HL-60/S4 treated with phorbol 12-myristate 13-acetate at 8.2 ng/mL for 4 days and 3 days (cell line): ENCODE data around the gene MYF5.
"Not testable (repeated sequence)": the region's sequence is repeated elsewhere in the genome, so short reads cannot be mapped to it uniquely, and the experiment has no call there.

Source experiments
- in situ Hi-C: fragments of 300-500 bp; cut with MboI; formaldehyde crosslinking; loops from 2 replicates; pipeline ENCODE4 v1.15.0; 2022; ENCODE audit warnings: low sequenced_read_pairs

MYF5 gene

DNA sequence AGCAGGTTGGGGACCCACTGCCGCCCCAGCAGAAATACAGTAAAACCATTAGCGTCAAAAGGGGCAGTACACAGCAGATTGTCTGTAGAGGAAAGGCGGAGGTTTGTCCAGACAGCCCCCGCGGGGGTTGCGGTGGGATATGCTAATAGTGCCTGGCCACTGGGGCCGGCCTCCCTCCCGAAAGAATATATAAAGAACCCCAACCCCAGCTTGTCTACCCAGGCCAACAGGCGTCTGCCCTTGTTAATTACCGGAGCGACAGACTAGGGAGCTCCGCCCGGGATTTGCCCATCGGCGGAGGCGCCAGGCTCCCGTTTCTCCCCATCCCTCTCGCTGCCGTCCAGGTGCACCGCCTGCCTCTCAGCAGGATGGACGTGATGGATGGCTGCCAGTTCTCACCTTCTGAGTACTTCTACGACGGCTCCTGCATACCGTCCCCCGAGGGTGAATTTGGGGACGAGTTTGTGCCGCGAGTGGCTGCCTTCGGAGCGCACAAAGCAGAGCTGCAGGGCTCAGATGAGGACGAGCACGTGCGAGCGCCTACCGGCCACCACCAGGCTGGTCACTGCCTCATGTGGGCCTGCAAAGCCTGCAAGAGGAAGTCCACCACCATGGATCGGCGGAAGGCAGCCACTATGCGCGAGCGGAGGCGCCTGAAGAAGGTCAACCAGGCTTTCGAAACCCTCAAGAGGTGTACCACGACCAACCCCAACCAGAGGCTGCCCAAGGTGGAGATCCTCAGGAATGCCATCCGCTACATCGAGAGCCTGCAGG, at the start of gene MYF5:
Gene MYF5, plus strand, starts transcription at position 217 of the 774 bp plus-strand sequence. Its CDS starts 152 bp downstream, at position 369.
- in situ Hi-C loops, result no loop called here

DNA sequence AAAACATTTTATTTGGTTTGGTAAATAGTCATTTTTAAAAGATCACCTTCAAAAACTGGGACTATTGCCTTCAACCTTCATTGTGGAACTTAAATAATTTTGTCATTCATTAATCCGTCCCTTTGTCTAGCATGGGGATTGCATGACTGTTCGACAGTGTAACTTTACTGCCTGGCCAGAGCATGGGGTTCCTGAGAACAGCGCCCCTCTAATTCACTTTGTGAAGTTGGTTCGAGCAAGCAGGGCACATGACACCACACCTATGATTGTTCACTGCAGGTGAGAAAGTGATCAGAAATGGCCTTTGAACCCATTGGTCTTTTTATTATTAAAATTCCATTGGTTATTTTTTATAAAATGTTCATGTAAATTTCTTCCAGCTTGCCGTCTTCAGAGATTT, 46.5 kb upstream of the MYF5 start:
- in situ Hi-C loops, result no loop called here

DNA sequence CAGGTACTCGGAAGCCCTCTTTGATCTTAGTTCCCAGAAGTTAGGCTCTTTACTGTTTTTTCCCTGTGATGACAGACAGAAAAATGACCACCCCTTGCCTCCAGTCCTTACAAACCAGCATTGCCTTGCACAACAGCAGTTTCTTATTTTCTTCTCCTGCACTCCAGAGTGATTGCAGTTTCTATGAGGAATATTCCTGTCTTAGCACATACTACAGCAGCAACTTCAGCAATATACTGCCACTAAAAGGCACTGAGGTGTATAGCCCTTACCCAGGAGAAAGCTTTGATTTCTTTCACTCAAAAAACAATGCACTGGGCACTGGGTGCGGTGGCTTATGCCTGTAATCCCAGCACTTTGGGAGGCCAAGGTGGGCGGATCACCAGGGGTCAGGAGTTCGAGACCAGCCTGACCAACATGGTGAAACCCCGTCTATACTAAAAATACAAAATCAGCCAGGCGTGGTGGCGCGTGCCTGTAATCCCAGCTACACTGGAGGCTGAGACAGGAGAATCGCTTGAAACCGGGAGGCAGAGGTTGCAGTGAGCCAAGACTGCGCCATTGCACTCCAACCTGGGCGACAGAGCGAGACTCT, 40.6 kb upstream of the MYF5 start:
- in situ Hi-C loops, result not testable (repeated sequence)

DNA sequence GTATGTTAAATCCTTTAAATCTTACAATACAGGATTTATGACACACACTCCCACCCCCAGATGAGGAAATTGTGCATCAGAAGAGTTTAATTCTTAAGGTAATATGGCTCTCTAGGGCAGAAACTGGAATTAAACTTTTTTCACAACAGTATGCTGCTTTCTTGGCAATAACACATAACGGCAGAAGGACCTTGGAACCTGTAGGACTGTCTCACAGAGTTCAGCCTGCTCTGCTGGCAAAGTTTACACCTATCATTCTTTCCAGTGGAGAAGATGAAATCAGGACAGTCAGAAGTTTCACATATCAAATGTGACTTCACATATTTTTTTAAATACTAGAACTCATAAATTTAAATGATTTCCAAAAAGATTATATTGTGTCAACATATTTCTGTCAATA, 39.9 kb upstream of the MYF5 start:
- in situ Hi-C loops, result no loop called here

DNA sequence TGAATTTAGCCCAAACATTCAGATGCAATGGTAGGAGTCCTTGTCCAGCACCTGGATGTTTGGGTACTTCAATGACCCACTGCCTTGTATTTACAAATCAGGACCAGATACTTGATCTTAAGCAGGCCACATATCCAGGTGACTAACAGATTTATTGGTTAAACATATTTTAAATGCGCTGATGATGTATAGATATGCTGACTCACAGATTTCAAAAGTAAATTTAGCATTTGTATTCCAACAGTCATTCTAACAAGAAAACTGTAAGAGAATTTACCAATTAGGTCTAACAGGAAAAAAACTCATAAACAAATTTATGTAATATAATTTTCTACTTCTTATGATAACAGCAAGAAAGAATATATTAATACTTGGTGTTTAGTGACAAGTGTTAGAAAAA, 38.7 kb upstream of the MYF5 start:
- in situ Hi-C loops, result no loop called here

DNA sequence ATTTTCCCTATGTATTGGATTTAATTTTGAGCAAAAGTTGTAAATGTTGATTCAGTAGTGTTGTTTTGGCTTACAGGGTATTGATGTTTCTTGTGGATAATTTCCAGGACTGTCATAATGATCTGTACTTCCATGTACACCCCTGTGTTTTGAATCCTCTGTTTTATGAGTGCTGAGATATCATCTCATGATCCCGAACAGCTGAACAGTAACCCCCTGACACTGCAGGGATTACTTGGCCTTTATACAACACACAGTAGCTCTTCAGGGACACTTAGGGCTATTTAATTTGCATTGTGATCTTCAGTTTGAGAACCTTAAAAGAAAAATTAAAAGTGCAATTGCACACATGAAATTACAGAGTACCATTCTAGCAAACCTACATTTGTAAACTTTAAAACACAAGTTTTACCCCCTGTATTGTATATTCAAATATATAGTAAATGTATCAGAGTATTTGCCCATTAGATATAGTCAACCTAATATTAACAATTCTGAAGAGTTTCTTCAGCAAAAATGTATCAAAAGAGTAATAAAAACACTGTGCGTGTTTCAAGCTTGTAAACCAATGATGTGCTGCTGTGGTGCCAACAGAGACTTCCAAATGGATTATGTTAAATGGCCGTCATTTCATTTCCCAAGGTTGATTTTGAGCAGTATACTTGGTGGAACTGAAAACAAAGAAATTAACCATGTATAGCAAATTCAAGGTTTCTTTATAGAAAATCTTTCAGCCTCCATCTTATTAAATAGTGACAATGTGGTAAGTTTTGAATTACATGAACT, 37.2 kb upstream of the MYF5 start:
- in situ Hi-C loops, result no loop called here

DNA sequence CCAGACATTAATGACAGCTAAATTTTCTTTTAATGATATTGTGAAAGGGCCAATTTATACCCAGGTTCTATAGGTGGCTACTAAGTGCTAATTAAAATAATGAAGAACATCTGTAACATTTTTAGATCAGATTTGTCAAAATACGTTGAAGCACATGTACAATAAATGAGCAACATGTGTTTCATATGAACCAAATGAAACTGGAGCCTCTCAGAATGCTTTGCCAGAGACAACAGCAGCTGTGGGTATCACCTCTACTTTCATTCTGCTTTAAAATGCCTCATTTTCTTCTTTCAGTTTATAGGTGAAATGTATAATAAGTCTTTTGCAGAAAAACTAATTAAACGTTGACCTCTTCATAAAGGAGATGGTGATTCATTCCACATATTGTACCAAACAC, 35.4 kb upstream of the MYF5 start:
- in situ Hi-C loops, result no loop called here

DNA sequence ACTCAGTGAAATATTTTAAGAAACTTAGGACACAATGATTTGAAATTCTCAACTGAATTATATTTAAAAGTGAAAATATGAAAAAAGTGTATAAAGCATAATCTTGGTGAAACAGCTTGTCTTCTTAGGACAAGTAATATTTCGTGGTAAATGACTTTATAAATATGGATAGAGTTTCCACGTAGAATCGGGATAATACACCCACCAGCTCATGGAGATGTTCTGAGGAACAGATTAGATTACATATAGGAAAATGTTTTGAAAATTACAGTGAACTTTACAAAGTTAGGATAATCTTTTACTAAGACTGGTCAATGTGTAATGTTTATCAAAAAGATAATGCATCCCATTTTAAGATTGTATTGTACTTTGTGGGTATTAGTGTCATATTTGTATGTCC, 34.9 kb upstream of the MYF5 start:
- in situ Hi-C loops, result no loop called here

DNA sequence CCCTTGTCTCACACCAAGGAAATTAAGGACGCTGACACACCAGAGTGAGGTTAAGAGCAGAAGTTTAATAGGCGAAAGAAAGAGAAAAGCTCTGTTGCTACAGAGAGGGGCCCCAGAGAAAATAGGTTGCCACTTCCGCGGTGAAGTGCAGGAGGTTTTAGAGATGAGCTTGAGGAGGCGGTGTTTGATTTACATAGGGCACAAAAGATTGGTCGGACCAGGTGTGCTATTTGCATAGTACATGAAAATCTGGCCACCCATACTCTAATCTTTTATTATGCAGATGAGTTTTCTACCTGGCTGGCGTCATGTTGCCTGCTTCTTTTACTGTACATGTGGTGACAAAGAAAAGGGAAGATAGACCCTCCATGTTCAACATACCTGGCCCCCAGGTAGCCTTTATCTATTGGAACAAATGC, 32.6 kb upstream of the MYF5 start:
- in situ Hi-C loops, result no loop called here

DNA sequence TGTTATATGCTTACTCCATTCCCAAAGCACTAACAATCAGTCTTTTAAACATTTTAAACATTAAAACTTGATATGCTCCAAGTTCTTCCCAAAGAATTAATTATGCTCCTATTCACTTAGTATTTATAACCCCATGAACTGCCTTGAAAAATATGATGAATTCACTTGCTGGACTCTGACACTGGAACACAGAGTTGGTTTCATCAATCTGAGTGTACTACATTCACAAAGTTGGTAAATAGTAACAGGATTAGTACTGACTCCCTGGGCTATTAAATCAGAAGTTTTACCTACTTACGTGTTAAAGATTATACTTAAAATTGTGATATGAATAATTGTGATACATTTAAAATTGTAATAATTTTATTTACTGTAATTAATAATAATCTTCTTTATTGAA, 26.6 kb upstream of the MYF5 start:
- in situ Hi-C loops, result no loop called here

DNA sequence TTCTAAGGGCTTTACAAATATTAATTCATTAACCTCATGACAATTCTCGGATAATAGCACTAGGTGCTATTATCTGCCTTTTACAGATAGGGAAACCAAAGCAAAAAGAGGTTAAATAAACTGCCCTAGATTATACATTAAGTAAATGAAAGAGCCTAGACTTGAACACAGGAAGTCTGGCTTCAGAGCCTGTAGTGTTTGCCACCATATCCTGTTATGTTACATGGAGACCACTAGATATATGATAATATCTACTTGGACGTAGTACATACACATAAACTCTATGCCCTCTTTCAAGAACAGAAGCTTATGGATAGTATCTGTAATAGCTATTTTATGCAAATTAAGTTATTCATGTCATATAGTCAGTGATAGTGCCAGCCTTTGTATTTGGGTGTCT, 26.2 kb upstream of the MYF5 start:
- in situ Hi-C loops, result no loop called here

DNA sequence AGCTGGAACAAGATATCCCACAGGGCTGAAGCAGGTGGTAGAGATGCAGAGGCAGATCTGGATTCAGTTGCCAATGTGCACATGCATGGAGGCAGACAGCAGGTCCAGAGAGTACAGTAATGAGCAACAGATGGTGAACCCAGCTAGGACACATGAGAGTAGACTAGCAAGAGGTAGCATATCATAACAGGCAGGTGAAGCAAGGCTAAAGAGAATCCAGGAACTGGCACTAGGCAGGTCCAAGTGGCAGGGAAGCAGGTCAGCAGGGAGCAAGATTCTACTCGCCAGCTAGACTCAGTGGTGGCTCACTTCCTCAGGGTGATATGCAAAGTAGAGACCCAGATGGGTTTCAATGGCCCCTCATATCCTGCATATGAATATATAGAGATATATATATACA, 24.6 kb upstream of the MYF5 start:
- in situ Hi-C loops, result no loop called here

DNA sequence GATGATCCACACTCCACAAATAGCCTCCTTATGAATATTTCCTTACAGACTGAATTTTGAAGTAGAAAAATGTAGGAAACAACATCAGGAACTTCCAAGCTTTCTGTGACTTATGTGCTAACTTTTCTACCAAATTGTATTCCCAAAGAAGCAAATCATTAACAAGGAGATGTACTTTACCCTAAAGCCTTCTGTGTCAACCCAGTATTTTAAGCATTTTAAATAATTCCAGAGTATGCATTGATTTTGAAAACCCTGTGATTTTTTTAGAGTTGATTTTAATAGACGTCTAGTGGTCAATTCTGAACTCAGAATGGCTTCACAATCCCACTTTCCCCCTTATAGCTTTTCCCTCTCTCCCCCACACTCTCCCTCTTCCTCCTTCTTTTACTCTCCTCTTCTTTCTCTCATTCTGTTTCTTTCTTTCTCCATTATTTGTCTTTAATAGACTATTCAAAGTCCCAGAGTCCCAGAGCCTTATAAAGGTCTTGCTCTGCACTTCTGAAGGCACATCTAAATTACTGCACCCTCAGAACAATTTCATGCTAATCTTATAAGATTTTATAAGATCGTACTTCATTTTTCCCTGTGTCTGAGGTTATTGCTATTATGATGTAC, 19.3 kb upstream of the MYF5 start:
- in situ Hi-C loops, result no loop called here

DNA sequence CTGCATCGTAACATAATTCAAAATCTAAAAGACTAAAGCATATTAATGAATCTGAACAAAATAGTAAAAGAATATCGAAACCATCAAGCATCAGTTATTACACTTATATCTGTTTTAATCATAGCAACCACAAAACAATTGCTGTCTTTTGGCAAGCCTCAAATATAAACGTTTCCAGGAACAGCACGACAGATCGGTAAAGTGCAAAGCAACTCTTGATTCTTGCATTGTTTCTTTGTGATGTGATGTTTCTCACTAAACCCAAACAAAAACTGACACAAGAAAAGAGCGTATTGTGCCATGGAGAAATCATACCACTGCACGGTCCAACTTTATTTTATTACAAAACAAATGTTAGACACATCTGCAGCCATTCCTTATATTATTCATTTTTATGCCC, 18.5 kb upstream of the MYF5 start:
- in situ Hi-C loops, result no loop called here

DNA sequence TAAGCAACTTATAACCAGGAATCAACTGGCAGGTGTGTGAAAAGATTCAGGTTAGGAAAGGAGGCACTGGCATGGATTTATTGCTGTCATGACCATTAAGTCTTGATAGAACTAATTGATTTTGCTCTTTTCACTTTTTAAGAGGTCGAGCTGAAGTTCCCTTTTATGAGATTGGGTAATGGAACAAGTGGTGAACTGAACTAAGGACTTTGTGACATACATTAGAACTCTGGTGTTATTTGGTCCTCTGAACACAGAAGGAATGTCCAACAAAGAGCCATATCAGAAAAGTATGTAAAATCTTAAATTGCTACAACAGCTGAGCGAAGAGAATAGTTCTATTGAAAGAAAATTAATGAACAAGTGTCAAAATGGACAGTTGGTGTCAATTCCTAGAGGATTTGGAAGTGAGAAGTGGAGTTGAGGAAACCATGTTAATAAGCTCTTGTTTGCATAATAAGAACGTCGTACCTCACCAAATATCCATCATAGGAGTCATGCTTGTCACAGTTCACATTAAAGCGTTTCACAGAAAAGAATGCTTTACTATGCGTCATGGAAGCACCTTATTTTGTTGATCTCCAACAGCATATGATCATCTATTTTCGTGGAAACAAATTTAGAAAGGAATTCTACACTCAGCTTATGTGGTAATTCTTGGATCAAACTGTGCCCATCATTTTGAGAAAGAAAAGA, 17.7 kb upstream of the MYF5 start:
- in situ Hi-C loops, result no loop called here

DNA sequence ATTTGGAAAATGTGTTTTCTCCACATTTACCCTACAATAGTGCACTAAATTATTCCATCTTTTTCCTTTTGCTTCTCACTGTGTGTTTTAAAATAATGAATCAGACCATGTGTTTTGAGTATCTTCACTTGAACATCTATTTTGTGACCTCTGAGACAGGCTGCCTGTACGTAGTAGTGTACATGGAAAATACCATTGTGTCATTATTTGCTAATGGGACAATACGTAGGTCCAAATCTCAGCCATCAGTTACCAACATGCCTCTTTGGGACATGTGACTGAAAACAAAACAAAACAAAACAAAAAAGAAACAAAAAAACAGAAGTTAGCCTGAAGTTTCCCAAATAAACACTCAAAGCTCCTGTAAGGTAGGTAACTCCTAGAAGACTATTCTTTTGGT, 16.4 kb upstream of the MYF5 start:
- in situ Hi-C loops, result no loop called here

DNA sequence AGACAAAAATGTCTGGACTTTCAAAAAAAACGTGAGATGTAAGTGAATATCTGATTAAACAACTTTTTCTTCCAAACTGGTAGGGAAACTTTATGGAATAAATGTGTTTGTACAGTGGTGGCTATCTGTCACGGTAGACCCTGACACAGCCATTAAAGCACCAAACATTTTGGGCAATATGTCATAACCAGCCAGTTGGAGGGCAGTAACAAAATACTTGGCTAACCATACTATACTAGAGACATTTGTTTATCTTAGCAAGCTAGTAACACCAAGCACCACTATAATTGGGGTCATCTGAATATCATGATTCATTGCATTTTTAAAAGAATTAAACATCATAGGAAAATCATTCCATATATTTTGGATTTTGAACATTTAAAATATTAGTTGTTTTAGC, 15.3 kb upstream of the MYF5 start:
- in situ Hi-C loops, result no loop called here

DNA sequence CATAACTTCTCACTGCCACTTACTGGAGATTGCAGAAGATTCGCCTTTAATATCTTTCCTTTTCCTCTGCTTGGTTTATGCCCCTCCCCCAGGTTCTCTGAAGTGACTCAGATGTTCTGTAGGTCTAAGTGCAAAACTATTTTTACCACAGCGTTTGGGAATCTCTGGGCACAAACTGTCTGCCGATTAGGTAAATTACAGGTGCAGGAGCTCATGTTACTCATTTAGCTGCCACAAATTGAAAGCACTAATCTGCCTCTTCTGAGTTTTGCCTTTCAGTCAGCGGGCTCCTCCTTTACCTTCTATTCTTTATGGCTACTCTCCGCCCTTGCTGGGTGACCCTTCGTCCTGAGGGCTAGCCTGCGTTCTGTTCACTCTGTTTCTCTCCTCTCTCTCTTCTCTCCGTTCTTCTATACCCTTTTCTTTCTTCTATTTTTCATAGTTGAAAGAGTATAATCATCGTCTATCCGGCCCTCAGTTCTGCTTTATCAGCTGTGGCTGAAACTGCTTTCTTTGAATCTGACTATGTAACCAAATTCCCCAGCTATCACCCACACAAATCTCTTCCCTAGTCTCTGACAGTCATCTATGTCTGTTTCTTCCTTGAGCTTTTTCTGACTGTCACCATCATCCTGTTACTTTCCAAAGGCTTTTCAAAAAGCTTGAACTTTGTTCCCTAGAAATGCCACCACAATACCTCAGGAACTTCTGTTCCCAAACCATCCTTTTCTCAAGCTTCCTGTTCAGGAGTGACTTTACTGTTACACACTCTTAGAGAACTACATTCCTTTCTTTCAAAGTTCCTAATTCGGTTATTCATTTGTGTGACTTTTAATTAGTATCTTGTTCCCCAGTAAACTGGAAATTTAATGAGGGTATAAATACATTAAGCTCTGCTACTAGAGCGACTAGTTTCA, 13.6 kb upstream of the MYF5 start:
- in situ Hi-C loops, result no loop called here

DNA sequence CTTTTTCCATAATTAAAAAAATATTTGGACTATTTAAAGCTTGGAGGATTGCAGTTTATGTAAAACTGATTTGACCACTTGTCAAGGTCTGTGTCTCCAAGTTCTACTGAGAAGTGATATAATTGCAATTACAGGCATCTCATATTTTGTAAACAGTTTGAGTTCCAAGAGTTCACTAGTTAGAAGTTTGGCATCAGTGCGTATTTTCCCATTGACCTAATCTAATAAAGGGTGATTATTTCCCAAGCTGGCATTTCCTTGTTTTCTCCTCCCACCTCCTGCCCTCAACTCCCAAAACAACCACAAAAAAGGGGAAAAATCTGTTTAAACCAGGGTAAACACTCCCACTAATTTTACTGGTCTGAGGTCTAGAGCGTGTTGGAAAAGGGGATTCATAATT, 12.3 kb upstream of the MYF5 start:
- in situ Hi-C loops, result no loop called here
